Dedifferentiated amniotic fluid mesenchymal stem cell (primary cell): ENCODE measurements around the gene BICDL2.
A peak's percentile ranks its signal among the peaks of the same experiment; 100 is the strongest.

Experiments
- DNase-seq: peaks from one replicate; pipeline ENCODE4 v3.0.0-alpha.2; 2016; ENCODE audit errors: extremely low spot score

BICDL2 gene

DNA sequence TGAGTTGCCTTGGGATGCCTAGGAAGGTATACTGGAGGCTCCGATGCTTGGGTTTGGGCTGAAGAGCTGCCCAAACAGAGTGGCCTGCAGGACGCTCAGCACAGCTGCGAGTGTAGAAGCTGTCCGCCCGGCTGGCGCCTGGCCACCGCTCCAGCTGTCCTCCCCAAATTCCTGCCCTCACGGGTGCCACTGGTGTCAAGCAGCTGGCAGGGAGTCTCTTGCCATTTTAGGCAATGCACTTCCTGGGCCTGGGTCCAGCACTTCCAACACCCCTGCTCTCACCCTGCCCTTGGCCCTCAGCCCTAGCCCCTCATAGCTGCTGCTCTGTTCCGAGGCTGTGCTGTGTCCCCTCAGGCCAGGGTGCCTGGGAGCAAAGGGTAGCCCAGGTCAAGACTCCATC, 51.3 kb downstream of the BICDL2 start:
- no peak for DNase-seq

DNA sequence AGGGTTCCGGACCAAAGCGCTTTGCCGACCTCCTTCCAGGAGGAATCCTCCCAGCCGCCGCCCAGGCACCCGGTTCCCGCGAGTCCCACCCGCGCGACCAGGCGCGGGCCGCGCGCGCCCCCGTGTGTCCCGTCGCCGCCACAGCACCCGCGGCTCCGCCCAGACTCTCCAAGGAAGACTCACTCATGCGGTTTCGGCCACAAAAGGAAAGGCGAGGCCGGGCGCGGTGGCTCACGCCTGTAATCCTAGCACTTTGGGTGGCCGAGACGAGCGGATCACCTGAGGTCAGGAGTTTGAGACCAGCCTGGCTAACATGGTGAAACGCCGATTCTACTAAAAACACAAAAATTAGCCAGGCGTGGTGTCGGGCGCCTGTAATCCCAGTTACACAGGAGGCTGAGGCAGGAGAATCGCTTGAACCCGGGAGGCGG, 53.0 kb downstream of the BICDL2 start:
- DNase-seq, result peak; percentile 77

DNA sequence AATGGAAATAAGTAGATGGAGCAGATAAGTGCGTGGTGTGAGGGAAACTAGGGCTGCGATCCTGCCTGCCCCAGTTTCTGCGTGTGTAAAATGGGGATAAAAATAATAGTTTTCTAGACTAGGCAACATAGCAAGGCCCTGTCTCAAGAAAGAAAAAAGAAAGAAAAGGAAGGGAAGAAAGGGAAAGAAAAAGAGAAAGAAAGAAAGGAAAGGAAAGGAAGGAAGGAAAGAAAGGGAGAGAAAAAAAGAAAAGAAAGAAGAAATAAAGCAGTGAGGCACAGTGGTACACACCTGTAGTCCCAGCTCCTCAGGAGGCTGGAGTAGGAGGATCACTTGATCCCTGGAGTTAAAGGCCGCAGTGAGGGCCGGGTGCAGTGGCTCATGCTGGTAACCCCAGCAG, 54.3 kb downstream of the BICDL2 start:
- DNase-seq, result no peak

DNA sequence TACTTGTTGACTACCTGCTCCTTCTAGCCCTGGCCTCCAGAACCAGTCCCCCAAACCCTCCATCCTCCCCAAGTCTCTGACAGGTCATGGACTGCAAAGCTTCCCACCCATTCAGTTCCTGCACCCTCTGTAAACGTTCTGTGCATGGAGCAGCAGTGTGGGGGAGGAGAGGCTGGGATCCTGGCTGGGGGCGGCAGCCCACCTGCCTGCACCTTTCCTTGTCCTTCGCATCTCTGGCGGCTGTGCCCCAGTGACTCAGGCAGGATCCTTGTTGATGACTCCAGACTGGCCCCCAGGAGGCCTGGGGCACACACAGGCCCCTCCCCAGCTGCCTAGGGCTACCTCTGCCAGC, 54.9 kb downstream of the BICDL2 start:
- DNase-seq, result no peak

DNA sequence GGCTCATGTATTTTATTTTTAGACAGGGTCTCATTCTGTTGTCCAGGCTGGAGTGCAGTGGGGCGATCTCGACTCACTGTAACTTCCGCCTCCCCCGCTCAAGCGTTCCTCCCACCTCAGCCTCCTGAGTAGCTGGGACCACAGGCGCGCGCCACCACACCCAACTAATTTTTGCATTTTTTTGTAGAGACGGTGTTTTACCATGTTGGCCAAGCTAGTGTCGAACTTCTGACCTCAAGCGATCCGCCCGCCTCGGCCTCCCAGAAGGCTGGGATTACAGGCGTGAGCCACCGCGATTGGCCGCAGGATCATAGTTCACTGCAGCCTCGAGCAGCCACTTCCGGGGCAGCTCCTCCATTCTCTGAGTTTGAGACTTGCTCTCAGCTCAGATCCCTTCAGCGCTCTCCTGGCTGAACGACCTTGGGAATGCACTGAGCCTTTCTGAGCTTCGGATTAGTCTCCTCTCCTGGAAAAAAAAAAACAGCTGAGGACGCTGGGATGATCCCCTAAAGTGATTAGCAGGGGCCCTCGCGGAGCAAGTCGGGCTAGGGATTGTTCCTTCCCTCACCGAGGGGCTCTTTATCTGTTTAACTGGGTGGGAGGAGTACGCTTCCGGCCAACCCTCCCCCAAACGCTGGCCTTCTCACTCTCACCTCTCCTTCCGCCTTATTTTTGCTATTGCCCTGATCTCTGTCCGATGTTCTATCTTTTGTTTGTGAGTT, 55.4 kb downstream of the BICDL2 start:
- no peak for DNase-seq

DNA sequence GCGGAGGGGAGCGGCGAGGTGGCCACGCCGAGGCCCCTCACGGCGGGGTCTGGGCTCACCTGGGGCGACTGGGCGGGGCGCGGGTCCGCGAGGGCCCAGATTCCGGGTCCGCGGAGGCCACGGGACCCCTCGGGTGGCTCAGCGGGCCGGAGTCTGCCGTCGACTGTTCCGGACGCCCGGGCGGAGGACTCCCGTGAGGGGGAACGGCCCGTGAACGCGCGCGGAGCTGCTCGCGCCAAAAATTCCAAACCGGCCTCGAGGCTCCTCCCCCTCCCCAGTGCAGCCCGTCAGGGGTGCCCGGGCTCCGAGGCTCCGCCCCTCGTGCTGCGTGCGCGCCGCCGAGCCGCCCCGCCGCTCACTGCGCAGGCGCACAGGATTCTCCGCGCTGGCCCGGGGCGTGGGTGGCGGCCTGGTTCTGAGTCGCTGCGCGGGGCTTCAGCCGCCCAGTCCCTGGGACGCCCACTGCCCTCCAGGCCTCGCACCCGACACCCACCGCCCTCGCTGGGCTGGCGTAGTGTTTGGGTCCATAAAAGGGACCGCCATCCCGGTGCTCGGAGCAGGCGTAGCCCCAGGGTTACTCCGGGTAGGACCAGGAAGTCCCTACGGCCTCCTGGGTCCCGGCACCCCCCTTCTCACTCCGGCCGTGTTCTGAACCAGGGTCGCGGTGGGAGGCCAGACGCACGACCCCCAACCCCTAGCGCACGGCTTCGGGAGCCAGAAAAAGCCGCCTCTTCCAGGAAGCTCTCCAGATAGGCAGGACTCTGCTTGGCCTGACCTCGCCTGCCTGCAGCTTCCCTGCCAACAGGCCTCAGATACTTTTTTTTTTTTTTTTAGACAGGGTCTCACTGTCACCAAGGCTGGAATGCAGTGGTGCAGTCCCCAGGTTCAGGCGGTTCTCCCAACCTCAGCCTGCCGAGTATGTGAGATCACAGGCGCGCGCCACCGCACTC, 56.2 kb downstream of the BICDL2 start, which contains the start of gene PKMYT1:
PKMYT1 (minus strand) TSS at position 220 of the 950 bp plus-strand sequence. CDS start 789 bp downstream, outside the sequence.
- DNase-seq, result peak; percentile 76

DNA sequence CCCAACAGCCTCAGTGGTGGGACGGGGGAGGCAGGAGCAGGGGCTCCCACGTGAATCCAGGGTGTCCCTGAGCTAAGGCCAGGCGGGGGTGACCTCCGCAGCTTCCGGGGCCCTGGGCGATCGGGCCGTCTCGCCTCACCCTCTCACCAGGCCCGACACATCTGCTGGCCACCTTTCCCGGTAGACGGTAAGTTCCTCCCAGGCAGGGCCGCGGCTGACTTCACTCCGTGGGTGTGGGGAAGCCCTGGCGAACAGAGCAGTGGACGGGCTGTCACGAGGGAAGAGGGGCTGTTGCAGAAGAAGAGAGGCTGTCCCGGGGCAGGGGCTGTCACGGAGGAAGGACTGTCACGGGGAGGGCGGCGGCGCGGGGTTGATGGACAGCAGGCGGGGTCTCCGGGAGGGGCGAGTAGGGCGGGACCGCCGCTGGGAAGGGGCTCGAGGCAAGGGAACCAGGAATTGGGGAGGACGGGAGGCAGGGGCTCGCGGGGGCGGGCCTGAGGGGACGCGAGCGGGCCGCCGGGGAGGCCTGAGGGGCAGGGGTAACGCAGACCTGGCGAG, 57.0 kb downstream of the BICDL2 start:
- no peak for DNase-seq
